PC-9 (cell line): Measurements from ENCODE around the gene ABHD8. TPM values are rescaled to one million over a fixed set of nuclear protein-coding genes. Genes with fewer than 3 reads are reported as not detected.

Source experiments
- BruUV-seq: library from RNA; stranded (reverse); fragments of 400-500 nt; replicated peaks from 2 replicates; lab custom pipeline; 2021; lab: Mats Ljungman, UMichigan
- CTCF ChIA-PET: fragments of 300-600 bp; sonication (Branson Sonifier 250); formaldehyde crosslinking; loops from one replicate; lab custom pipeline; 2022; ENCODE audit warnings: antibody characterized with exemption; lab: Charles Lee
- POLR2A ChIA-PET: fragments of 300-600 bp; sonication (Branson Sonifier 250); formaldehyde crosslinking; loops from one replicate; lab custom pipeline; 2022; ENCODE audit warnings: antibody characterized with exemption; ENCODE audit not compliant: unreplicated experiment; lab: Charles Lee
- DNase-seq, 2 experiments: peaks; one replicate each; pipeline versions ENCODE4 v3.0.0 to v3.0.0-alpha.2; 2015 to 2022; ENCODE audit warnings: mixed read lengths in 1 of 2
- H2AFZ ChIP-seq: fragments of 200-600 bp; sonication (generic); 2 replicates; pipeline ENCODE4 v1.8.1; 2017; ENCODE audit warnings: antibody characterized with exemption
- H3F3A ChIP-seq: fragments of 200-600 bp; sonication (generic); 2 replicates; pipeline ENCODE4 v1.8.1; 2017; ENCODE audit warnings: antibody characterized with exemption, mild to moderate bottlenecking, low read depth; ENCODE audit not compliant: insufficient read depth
- H3K27ac ChIP-seq: fragments of 200-600 bp; sonication (generic); 2 replicates; pipeline ENCODE4 v1.6.1; 2016; ENCODE audit warnings: mixed run types
- H3K27me3 ChIP-seq: fragments of 200-600 bp; sonication (generic); 2 replicates; pipeline ENCODE4 v1.6.1; 2016; ENCODE audit warnings: low read depth, mixed run types; ENCODE audit not compliant: insufficient read depth
- H3K36me3 ChIP-seq: fragments of 200-600 bp; sonication (generic); 2 replicates; pipeline ENCODE4 v1.6.1; 2016; ENCODE audit warnings: low read depth, mixed run types
- H3K4me1 ChIP-seq: fragments of 200-600 bp; sonication (generic); replicated peaks from 2 replicates; pipeline ENCODE4 v1.6.1; 2016; ENCODE audit warnings: mixed run types; ENCODE audit not compliant: insufficient read depth
- H3K4me2 ChIP-seq: fragments of 200-600 bp; sonication (generic); 2 replicates; pipeline ENCODE4 v1.6.1; 2017; ENCODE audit warnings: mixed run types
- H3K4me3 ChIP-seq: fragments of 200-600 bp; sonication (generic); 2 replicates; pipeline ENCODE4 v1.6.1; 2016; ENCODE audit warnings: mixed run types
- H3K79me2 ChIP-seq: fragments of 200-600 bp; sonication (generic); 2 replicates; pipeline ENCODE4 v1.6.1; 2017; ENCODE audit warnings: low read depth, mixed run types
- H3K9me2 ChIP-seq: fragments of 200-600 bp; sonication (generic); 2 replicates; pipeline ENCODE4 v1.8.1; 2017; ENCODE audit warnings: mild to moderate bottlenecking; ENCODE audit not compliant: insufficient read depth
- H3K9me3 ChIP-seq: fragments of 200-600 bp; sonication (generic); 2 replicates; pipeline ENCODE4 v1.8.1; 2016; ENCODE audit warnings: low read depth; ENCODE audit not compliant: insufficient read depth
- H4K20me1 ChIP-seq: fragments of 200-600 bp; sonication (generic); 2 replicates; pipeline ENCODE4 v1.8.1; 2017; ENCODE audit not compliant: insufficient read depth
- CTCF ChIP-seq: fragments of 200-600 bp; sonication (generic); conservative IDR thresholded peaks from 2 replicates; pipeline ENCODE4 v1.6.1; 2017; ENCODE audit warnings: mixed run types, antibody characterized with exemption, mild to moderate bottlenecking, moderate library complexity
- EZH2 ChIP-seq: fragments of 200-600 bp; sonication (generic); IDR thresholded peaks from 2 replicates; pipeline ENCODE4 v1.8.0; 2017; ENCODE audit warnings: antibody characterized with exemption, low read depth
- intact Hi-C: fragments of 100-400 bp; cut with micrococcal nuclease; formaldehyde crosslinking; loops from one replicate; pipeline ENCODE4 v1.10.0; 2022; ENCODE audit not compliant: unreplicated experiment
- total RNA-seq: library from RNA; stranded (reverse); gene quantifications from 2 replicates; pipeline ENCODE4 v1.2.3, GENCODE V29; 2021

The ABHD8 gene
- total RNA-seq, 1 experiment from 2014 or later = 37.5 TPM

- Histone ChIP-seq H3K9me2 (no peaks in the 10 kb centered on the region), H3K4me3 (no peak within 1 kb of the TSS), H3F3A (peaks cover 32% of the 10 kb centered on the region), H3K4me1 (peaks cover 28% of the 10 kb centered on the region), H2AFZ (no peak within 1 kb of the TSS), H3K79me2 (peaks cover 17% of the 10 kb centered on the region), H4K20me1 (no peaks in the 10 kb centered on the region), H3K27me3 (no peaks in the 10 kb centered on the region), H3K27ac (peak within 1 kb of the TSS; percentile 70), H3K36me3 (0 out of 2 replicates have a peak, but pooled peaks cover 3% of the 10 kb centered on the region), H3K9me3 (no peaks in the 10 kb centered on the region), H3K4me2 (peak within 1 kb of the TSS; percentile 34; the same call in 1 of the 2 replicates)
- intact Hi-C loops = loop anchor here (5.0 kb wide), 1 partner anchor 37 kb away; the partner anchor contains the start of gene OCEL1
- no TSS peak for BruUV-seq
- no peak for TF ChIP-seq EZH2
- ChIA-PET POLR2A (interaction anchor here (0.6 kb wide), 1 partner anchor 9 kb away, joined by 3 read pairs; no protein-coding TSS in a partner anchor), CTCF (interaction anchor here (1.0 kb wide), 1 partner anchor 22 kb away, joined by 9 read pairs; no protein-coding TSS in a partner anchor)
- DNase-seq = peak in 1 of 2 experiments; percentile 34
Measured at GRCh38 chr19:17264641-17264979, 38.6 kb downstream of the ABHD8 start, which contains the start of gene USHBP1. TSS of gene USHBP1 (minus strand) at chr19:17264745. CDS start at chr19:17264299, 446 bp downstream.

- Histone ChIP-seq H3K36me3 (no peaks in the 10 kb centered on the region), H3K4me1 (peaks cover 28% of the 10 kb centered on the region), H4K20me1 (no peaks in the 10 kb centered on the region), H3K9me2 (no peaks in the 10 kb centered on the region), H3K9me3 (no peaks in the 10 kb centered on the region), H3K4me2 (no peak overlapping the region), H3F3A (peaks cover 32% of the 10 kb centered on the region), H3K27me3 (no peaks in the 10 kb centered on the region), H2AFZ (no peak overlapping the region), H3K4me3 (no peak overlapping the region), H3K79me2 (peaks cover 14% of the 10 kb centered on the region), H3K27ac (no peak overlapping the region)
- BruUV-seq = no TSS peak
- peak in 1 of 2 experiments; percentile 32 for DNase-seq
- POLR2A ChIA-PET = no interaction called here
- intact Hi-C loops = loop anchor here (5.0 kb wide), 1 partner anchor 37 kb away; the partner anchor contains the start of gene OCEL1
- CTCF ChIA-PET = no interaction called here
- TF ChIP-seq CTCF (no peak), EZH2 (no peak)
Measured at GRCh38 chr19:17263712-17264640, 39.2 kb downstream of the ABHD8 start.

- Histone ChIP-seq H3K79me2 (peaks cover 2% of the 10 kb centered on the region), H3K9me3 (no peaks in the 10 kb centered on the region), H3K27me3 (no peaks in the 10 kb centered on the region), H3K27ac (no peak overlapping the region), H3K4me2 (no peak overlapping the region), H3K4me3 (no peak overlapping the region), H3K36me3 (no peaks in the 10 kb centered on the region), H3K9me2 (no peaks in the 10 kb centered on the region), H3F3A (peaks cover 27% of the 10 kb centered on the region), H3K4me1 (peaks cover 28% of the 10 kb centered on the region), H2AFZ (no peak overlapping the region), H4K20me1 (no peaks in the 10 kb centered on the region)
- BruUV-seq = no TSS peak
- no peak for DNase-seq
- intact Hi-C loops = loop anchor here (5.0 kb wide), 1 partner anchor 35 kb away; the partner anchor contains the start of gene OCEL1
- ChIA-PET CTCF (no interaction called here), POLR2A (no interaction called here)
- no peak for TF ChIP-seq CTCF
- TF ChIP-seq EZH2 = no peak
Measured at GRCh38 chr19:17262557-17262956, 40.7 kb downstream of the ABHD8 start.
